K562 (cell line): ENCODE results near the gene AIG1.

Experiments
- CTCF ChIP-seq, 3 experiments: IDR thresholded peaks in 2 of 3; conservative IDR thresholded peaks in 1 of 3; 2 replicates each; pipeline ENCODE4 v1.5.1; 2011 to 2012; ENCODE audit warnings: low read length in 3 of 3, mild to moderate bottlenecking in 3 of 3, control low read depth in 2 of 3, improper control_type of control experiment in 1 of 3, inconsistent platforms in 1 of 3, low read depth in 1 of 3, mixed read lengths in 1 of 3, moderate library complexity in 1 of 3; ENCODE audit not compliant: insufficient read depth in 2 of 3
- POU5F1 ChIP-seq: fragments of 150-350 bp; IDR thresholded peaks from 2 replicates; pipeline ENCODE4 v1.6.1; 2014; ENCODE audit warnings: borderline replicate concordance, low read length, low read depth, mild to moderate bottlenecking; ENCODE audit not compliant: partially characterized antibody

- TF ChIP-seq CTCF (IDR thresholded peaks at IDR 0.05 in 2 of 3, conservative IDR thresholded peaks at IDR 0.05 in 1 of 3; ENCODE audit: insufficient read depth in 2 of 3, low read depth in 1 of 3, low read length in 3 of 3) (no peak), POU5F1 (no peak)
These were observed 144.4 kb downstream of the AIG1 start for GRCh38 chr6:143205131-143205535.
